OCI-LY3 (cell line): ENCODE data around the gene CEMIP.

ENCODE experiments used
- EZH2phosphoT487 ChIP-seq: fragments of 200-600 bp; shearing (Covaris generic); IDR thresholded peaks from 2 replicates; pipeline ENCODE4 v1.6.1; 2018; ENCODE audit warnings: antibody characterized with exemption, mixed run types, low read depth
- TF ChIP-seq, protein P1 (sequence below): fragments of 200-600, 300-600 bp; sonication (generic); IDR thresholded peaks from 2 replicates; pipeline ENCODE4 v1.5.1; 2014; ENCODE audit warnings: antibody characterized with exemption, low read length, low read depth

DNA sequence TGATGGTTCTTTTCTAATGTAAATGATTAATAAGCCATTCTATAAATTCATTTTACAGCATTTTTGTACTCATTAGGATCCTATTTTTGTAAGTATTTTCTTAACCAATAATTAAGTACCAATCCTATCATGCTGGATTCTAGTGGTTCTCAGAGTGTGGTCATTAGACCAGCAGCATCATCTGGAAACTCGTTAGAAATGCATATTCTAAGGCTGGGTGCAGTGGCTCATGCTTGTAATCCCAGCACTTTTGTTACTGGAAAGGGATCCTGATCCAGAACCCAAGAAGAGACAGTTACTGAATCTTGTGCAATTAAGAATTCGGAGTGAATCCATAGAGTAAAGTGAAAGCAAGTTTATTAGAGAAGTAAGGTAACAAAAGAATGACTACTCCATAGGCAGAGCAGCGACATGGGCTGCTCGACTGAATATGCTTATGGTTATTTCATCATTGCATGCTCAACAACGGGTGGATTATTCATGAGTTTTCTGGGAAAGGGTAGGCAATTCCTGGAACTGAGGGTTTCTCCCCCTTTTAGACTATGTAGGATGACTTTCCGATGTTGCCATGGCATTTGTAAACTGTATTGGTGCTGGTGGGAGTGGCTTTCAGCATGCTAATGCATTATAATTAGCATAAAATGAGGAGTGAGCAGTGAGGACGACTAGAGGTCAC is 9.9 kb upstream of the CEMIP start:
- TF ChIP-seq, protein P1, sequence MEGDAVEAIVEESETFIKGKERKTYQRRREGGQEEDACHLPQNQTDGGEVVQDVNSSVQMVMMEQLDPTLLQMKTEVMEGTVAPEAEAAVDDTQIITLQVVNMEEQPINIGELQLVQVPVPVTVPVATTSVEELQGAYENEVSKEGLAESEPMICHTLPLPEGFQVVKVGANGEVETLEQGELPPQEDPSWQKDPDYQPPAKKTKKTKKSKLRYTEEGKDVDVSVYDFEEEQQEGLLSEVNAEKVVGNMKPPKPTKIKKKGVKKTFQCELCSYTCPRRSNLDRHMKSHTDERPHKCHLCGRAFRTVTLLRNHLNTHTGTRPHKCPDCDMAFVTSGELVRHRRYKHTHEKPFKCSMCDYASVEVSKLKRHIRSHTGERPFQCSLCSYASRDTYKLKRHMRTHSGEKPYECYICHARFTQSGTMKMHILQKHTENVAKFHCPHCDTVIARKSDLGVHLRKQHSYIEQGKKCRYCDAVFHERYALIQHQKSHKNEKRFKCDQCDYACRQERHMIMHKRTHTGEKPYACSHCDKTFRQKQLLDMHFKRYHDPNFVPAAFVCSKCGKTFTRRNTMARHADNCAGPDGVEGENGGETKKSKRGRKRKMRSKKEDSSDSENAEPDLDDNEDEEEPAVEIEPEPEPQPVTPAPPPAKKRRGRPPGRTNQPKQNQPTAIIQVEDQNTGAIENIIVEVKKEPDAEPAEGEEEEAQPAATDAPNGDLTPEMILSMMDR, result no peak
- TF ChIP-seq EZH2phosphoT487, result no peak
